ENCODE data around the gene DHX16. TPM values are rescaled to one million over a fixed set of nuclear protein-coding genes. Genes with fewer than 3 reads are reported as not detected.

The DHX16 gene
- total RNA-seq, 1 experiment from 2014 or later: 41.3 TPM

DNA sequence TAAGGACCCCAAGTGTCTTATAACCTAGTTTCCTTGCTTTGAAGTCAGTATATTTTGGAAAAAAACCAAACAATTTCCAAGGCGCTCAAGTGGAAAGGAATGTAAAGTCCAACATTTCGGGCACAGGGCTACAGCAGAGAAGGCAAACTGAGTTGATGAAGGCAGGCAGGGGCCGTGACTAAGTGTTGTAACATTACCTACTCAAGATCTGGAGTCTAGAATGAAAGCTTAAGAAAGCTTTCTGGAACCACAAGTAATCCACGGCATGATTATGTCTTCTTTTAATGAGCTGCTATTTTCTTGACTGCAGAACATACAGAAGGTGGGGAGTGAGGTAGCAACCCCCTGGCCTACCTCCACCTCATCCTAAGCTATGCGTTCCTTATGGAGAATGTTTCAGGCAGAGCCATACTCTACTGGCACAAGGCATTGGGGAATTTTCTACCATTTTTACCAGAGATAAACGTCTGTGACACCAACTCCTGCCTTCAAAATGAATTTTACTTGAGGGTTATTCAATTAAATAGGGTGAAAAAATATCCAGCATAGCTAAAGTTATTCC, 60.0 kb downstream of the DHX16 start:
- POLR2A ChIA-PET: interaction anchor here (0.6 to 4.8 kb wide), 24 partner anchors 8 to 1214 kb away, joined by 3 to 107 read pairs (median 4); partner anchors contain the start of genes ABCF1, C6orf136, DHX16 and FLOT1
- TF ChIP-seq CTCF (IDR thresholded peaks at IDR 0.05; ENCODE audit: unreplicated experiment): no peak
- Mint-ChIP-seq H3K27ac (ENCODE audit: low read depth, unreplicated experiment) (peak overlapping the region; percentile 67), H3K4me1 (ENCODE audit: insufficient read depth, unreplicated experiment) (peaks cover 38% of the 10 kb centered on the region), H3K9me3 (ENCODE audit: unreplicated experiment) (no peaks in the 10 kb centered on the region), H3K27me3 (ENCODE audit: insufficient read depth, unreplicated experiment) (no peaks in the 10 kb centered on the region), H3K36me3 (ENCODE audit: insufficient read depth, unreplicated experiment) (peaks cover 80% of the 10 kb centered on the region), H3K4me3 (ENCODE audit: unreplicated experiment) (no peak overlapping the region)
- CTCF ChIA-PET: interaction anchor here (0.5 to 2.1 kb wide), 19 partner anchors 9 to 475 kb away, joined by 3 to 14 read pairs (median 3); partner anchors contain the start of genes DHX16 and MDC1
- no TSS peak for BruUV-seq (replicated peaks)
- intact Hi-C loops (cut with micrococcal nuclease): no loop called here
- DNase-seq (ENCODE audit: unreplicated experiment): peak; percentile 25

- DNase-seq (ENCODE audit: unreplicated experiment): peak; percentile 40
- Mint-ChIP-seq H3K27ac (ENCODE audit: low read depth, unreplicated experiment) (peak overlapping the region; percentile 14), H3K9me3 (ENCODE audit: unreplicated experiment) (no peaks in the 10 kb centered on the region), H3K27me3 (ENCODE audit: insufficient read depth, unreplicated experiment) (no peaks in the 10 kb centered on the region), H3K36me3 (ENCODE audit: insufficient read depth, unreplicated experiment) (peaks cover 80% of the 10 kb centered on the region), H3K4me3 (ENCODE audit: unreplicated experiment) (no peak overlapping the region), H3K4me1 (ENCODE audit: insufficient read depth, unreplicated experiment) (peaks cover 44% of the 10 kb centered on the region)
- peak; percentile 25 for TF ChIP-seq CTCF (IDR thresholded peaks at IDR 0.05; ENCODE audit: unreplicated experiment)
- no TSS peak for BruUV-seq (replicated peaks)
- intact Hi-C loops (cut with micrococcal nuclease): no loop called here
- ChIA-PET CTCF (interaction anchor here (0.9 to 2.0 kb wide), 11 partner anchors 9 to 475 kb away, joined by 3 to 14 read pairs (median 4); partner anchors contain the start of genes DHX16 and MDC1), POLR2A (interaction anchor here (0.6 to 4.8 kb wide), 18 partner anchors 13 to 266 kb away, joined by 3 to 107 read pairs (median 4); partner anchors contain the start of genes ABCF1, C6orf136, DHX16 and FLOT1)
These were observed 60.6 kb downstream of the DHX16 start for GRCh38 chr6:30612213-30612612.

- no TSS peak for BruUV-seq (replicated peaks)
- no peak overlapping the region for H3K4me3 Mint-ChIP-seq (ENCODE audit: unreplicated experiment)
- no peak for DNase-seq (ENCODE audit: unreplicated experiment)
- no peaks in the 10 kb centered on the region for H3K9me3 Mint-ChIP-seq (ENCODE audit: unreplicated experiment)
- POLR2A ChIA-PET: interaction anchor here (0.9 to 4.8 kb wide), 8 partner anchors 12 to 118 kb away, joined by 3 to 107 read pairs (median 18); partner anchors contain the start of genes C6orf136, GNL1, MDC1 and PRR3
- H3K4me1 Mint-ChIP-seq (ENCODE audit: insufficient read depth, unreplicated experiment): peaks cover 44% of the 10 kb centered on the region
- no peak for TF ChIP-seq CTCF (IDR thresholded peaks at IDR 0.05; ENCODE audit: unreplicated experiment)
- H3K27me3 Mint-ChIP-seq (ENCODE audit: insufficient read depth, unreplicated experiment): no peaks in the 10 kb centered on the region
- intact Hi-C loops (cut with micrococcal nuclease): no loop called here
- H3K36me3 Mint-ChIP-seq (ENCODE audit: insufficient read depth, unreplicated experiment): peaks cover 80% of the 10 kb centered on the region
- peak overlapping the region; percentile 14 for H3K27ac Mint-ChIP-seq (ENCODE audit: low read depth, unreplicated experiment)
- CTCF ChIA-PET: interaction anchor here (1.1 to 2.0 kb wide), 7 partner anchors 8 to 128 kb away, joined by 3 to 14 read pairs (median 4); partner anchors contain the start of genes DHX16 and MDC1
These were observed 61.0 kb downstream of the DHX16 start for GRCh38 chr6:30611856-30612194.

DNA sequence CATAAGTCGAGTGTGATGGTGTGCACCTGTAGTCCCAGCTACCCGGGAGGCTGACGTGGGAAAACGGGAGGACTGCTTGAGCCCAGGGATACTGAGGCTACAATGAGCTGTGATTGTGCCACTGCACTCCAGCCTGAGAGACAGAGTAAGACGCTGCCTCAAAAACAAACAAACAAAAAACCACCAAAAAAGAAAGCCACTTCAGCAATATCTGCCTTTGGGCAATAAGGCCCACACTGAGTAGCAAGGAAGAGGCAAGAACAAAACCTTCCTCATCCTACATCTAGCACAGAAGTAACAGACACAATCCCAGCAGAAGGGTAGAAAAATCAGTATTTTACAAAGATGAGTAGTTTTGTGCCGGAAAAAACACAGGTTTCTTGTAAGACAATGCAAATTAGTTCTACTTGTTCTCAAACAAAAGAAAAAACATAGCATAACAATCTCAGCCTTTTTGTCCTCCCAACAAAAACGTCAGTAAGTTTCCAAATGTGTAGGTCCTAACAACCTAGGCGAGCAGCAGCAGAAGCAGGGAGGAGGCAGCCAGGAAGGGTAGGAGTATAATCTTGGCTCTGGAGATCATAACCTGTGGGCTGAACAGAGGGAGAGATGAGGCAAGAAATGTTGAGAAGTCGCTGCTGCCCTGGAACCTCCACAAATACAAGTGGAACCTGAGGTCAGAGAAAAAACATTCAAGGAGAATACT, 61.5 kb downstream of the DHX16 start:
- Mint-ChIP-seq H3K27me3 (ENCODE audit: insufficient read depth, unreplicated experiment) (no peaks in the 10 kb centered on the region), H3K4me1 (ENCODE audit: insufficient read depth, unreplicated experiment) (peaks cover 44% of the 10 kb centered on the region), H3K4me3 (ENCODE audit: unreplicated experiment) (no peak overlapping the region), H3K36me3 (ENCODE audit: insufficient read depth, unreplicated experiment) (peaks cover 80% of the 10 kb centered on the region), H3K27ac (ENCODE audit: low read depth, unreplicated experiment) (peak overlapping the region; percentile 14), H3K9me3 (ENCODE audit: unreplicated experiment) (no peaks in the 10 kb centered on the region)
- intact Hi-C loops (cut with micrococcal nuclease): no loop called here
- CTCF ChIA-PET: interaction anchor here (0.5 to 2.0 kb wide), 10 partner anchors 11 to 524 kb away, joined by 3 to 14 read pairs (median 4); partner anchors contain the start of gene MDC1
- POLR2A ChIA-PET: interaction anchor here (0.7 to 4.8 kb wide), 11 partner anchors 10 to 124 kb away, joined by 3 to 107 read pairs (median 7); partner anchors contain the start of genes ABCF1 and C6orf136
- no peak for DNase-seq (ENCODE audit: unreplicated experiment)
- no peak for TF ChIP-seq CTCF (IDR thresholded peaks at IDR 0.05; ENCODE audit: unreplicated experiment)
- BruUV-seq (replicated peaks): no TSS peak
